Peyer's patch (tissue), 4 donors: Measurements from ENCODE around the gene LBH.

Source experiments
- CTCF ChIP-seq, 6 experiments: fragments of 450-650 bp in 4 of 6; fragments of 200-600 bp in 2 of 6; sonication (generic) in 1 of 6; IDR thresholded peaks; one replicate each; pipeline ENCODE4 v1.5.1; 2017 to 2019; ENCODE audit warnings: antibody characterized with exemption in 6 of 6, mild to moderate bottlenecking in 3 of 6, moderate library complexity in 1 of 6
- POLR2A ChIP-seq, 2 donors: fragments of 450-650 bp; IDR thresholded peaks; one replicate each; pipeline ENCODE4 v1.5.1; 2017; ENCODE audit warnings: antibody characterized with exemption in 2 of 2, mild to moderate bottlenecking in 2 of 2, moderate library complexity in 2 of 2

- TF ChIP-seq CTCF (IDR thresholded peaks at IDR 0.05) (no peak), POLR2A (IDR thresholded peaks at IDR 0.05) (no peak)
Observed at GRCh38 chr2:30191819-30192271, 39.5 kb upstream of the LBH start.
